HAP-1 (cell line): ENCODE data around the gene PDPR.
"Not testable (repeated sequence)": the region's sequence is repeated elsewhere in the genome, so short reads cannot be mapped to it uniquely, and the experiment has no call there.

ENCODE experiments used
- DNase-seq, 2 experiments: peaks; one replicate each; pipeline ENCODE4 v3.0.0-alpha.2; 2016 to 2020; ENCODE audit warnings: low spot score in 2 of 2
- H3K27me3 ChIP-seq: fragments of 250-450 bp; sonication (Bioruptor Pico); 2 replicates; pipeline ENCODE4 v1.5.1; 2020; ENCODE audit warnings: low read depth, mild to moderate bottlenecking, moderate library complexity
- H3K36me3 ChIP-seq: fragments of 250-450 bp; sonication (Bioruptor Pico); replicated peaks from 2 replicates; pipeline ENCODE4 v1.5.1; 2020; ENCODE audit warnings: mild to moderate bottlenecking
- H3K4me1 ChIP-seq: fragments of 250-450 bp; sonication (Bioruptor Pico); 2 replicates; pipeline ENCODE4 v1.5.1; 2020; ENCODE audit warnings: mild to moderate bottlenecking
- H3K4me3 ChIP-seq: fragments of 250-450 bp; sonication (Bioruptor Pico); 2 replicates; pipeline ENCODE4 v1.5.1; 2020; ENCODE audit warnings: mild to moderate bottlenecking, moderate library complexity
- H3K9me3 ChIP-seq: fragments of 250-450 bp; sonication (Bioruptor Pico); 2 replicates; pipeline ENCODE4 v1.5.1; 2020; ENCODE audit warnings: mild to moderate bottlenecking, moderate library complexity
- in situ Hi-C: fragments of 300-500 bp; cut with MboI; formaldehyde crosslinking; loops from 3 replicates; pipeline ENCODE4 v1.14.3; 2020; ENCODE audit warnings: low sequenced_read_pairs, inconsistent platforms, mixed read lengths

Gene PDPR

DNA sequence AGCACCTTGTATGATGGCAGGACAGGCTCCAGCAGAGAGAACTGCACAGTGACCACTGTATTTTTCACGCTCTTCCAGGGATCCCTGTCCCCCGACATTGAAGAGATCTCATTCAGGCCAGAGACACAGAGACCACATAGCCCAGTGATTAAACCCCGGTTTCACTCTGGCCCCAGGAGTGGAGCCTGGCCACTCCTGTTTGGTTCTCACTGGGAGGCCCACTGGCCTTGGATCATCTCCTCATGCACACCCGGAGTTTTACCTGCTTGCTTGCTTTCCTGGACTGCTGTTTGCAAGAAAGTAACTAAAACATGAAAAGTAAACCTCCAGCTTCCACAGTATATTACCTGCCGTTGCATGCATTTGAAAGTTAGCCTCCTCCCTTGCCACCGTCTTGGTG, 46.3 kb downstream of the PDPR start:
- Histone ChIP-seq H3K4me1 (no peaks in the 10 kb centered on the region), H3K4me3 (no peak overlapping the region), H3K27me3 (no peaks in the 10 kb centered on the region), H3K36me3 (peaks cover 64% of the 10 kb centered on the region), H3K9me3 (no peaks in the 10 kb centered on the region)
- DNase-seq: peak in 1 of 2 experiments; percentile 8
- in situ Hi-C loops: no loop called here

DNA sequence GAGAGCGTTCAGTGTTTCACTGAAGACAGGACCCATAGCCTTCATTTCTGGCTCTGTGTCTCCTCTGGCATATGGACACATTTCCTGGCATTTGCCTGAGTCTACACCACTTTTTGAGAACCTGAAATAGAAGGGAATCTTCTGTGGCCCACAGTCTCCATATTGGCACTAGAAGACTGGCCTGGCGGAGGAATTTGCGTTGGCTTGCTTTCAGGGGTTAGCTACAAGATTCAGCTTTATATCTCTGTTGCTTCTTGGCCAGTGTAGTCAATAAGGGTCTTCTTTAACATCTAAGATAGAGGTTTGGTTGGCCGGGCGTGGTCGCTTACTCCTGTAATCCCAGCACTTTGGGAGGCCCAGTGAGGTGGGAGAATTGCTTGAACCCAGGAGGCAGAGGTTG, 46.7 kb downstream of the PDPR start:
- no peak overlapping the region for H3K4me3 ChIP-seq
- H3K9me3 ChIP-seq: no peaks in the 10 kb centered on the region

DNA sequence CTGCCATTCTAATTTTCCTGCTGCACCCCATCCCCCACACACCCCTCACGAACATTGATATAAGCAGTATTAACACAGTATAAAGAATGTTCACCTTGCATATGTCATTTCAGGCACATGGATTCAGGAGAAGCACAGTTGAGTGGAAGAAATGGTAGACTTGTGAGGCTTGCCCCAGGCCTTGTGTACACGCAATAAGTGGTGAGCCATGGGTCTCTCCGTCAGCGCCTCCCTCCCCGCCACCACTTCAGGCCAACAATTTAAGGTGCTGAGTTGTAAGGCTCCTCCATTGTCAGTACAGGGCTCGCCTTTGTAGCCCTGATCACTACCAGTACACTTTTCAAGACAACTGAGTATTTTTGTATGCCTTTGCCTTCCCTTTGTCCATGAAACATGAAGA, 47.2 kb downstream of the PDPR start:
- DNase-seq: peak in 1 of 2 experiments; percentile 24
- H3K4me3 ChIP-seq: no peak overlapping the region
- H3K27me3 ChIP-seq: no peaks in the 10 kb centered on the region
- H3K4me1 ChIP-seq: no peaks in the 10 kb centered on the region
- H3K36me3 ChIP-seq: peaks cover 56% of the 10 kb centered on the region
- no peaks in the 10 kb centered on the region for H3K9me3 ChIP-seq
- in situ Hi-C loops: no loop called here

More for the DNA sequence above, 46.7 kb downstream of the PDPR start:
- H3K36me3 ChIP-seq: peaks cover 62% of the 10 kb centered on the region
- in situ Hi-C loops: no loop called here
- no peaks in the 10 kb centered on the region for H3K27me3 ChIP-seq
- H3K4me1 ChIP-seq: no peaks in the 10 kb centered on the region
- peak in 1 of 2 experiments; percentile 7 for DNase-seq

DNA sequence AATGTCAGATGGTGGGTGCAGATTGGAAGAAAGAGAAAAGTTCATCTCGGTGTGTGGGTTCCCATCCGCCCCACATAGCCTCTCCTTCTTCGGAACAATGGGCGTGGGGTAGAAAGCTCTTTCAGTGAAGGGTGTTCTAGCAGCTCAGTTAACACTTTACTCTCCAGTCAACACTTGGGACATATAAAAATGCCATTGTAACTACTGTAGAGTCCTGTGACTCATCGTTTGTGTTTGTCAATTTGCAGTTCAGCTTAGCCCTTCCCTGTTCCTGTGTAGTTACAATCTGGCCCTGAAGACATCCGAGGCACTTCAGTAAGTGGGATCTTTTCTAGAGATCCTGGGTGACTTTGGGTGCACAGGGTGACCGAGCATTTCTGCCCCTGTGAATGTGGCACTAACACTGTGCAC, 47.9 kb downstream of the PDPR start:
- H3K9me3 ChIP-seq: no peaks in the 10 kb centered on the region
- H3K27me3 ChIP-seq: no peaks in the 10 kb centered on the region
- no peak overlapping the region for H3K4me3 ChIP-seq
- peak in 1 of 2 experiments; percentile 12 for DNase-seq
- in situ Hi-C loops: no loop called here
- H3K4me1 ChIP-seq: no peaks in the 10 kb centered on the region
- H3K36me3 ChIP-seq: peaks cover 50% of the 10 kb centered on the region

DNA sequence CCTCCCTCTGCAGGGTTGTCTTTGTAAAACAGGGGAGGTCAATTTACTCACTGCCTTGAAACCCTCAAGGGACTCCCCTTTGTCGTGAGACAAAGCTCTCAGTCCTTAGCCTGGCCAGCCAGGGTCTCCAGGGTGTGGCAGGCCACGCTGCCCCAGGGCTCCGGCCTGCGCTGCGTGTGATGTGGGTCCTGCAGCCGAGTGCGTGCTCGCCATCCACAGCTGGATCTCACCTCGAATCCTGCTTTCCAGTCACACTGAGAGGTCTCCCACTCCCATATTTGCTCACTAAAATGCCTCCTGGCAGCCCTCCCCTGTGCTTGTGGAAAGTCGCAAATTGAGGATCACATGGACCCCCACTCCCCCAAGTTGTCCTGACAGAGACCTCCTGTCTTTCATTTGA, 49.5 kb downstream of the PDPR start:
- H3K4me3 ChIP-seq: no peak overlapping the region
- in situ Hi-C loops: no loop called here
- no peaks in the 10 kb centered on the region for H3K9me3 ChIP-seq
- peaks cover 34% of the 10 kb centered on the region for H3K36me3 ChIP-seq
- peak; percentile 37 to 58 for DNase-seq
- H3K4me1 ChIP-seq: no peaks in the 10 kb centered on the region
- no peaks in the 10 kb centered on the region for H3K27me3 ChIP-seq

DNA sequence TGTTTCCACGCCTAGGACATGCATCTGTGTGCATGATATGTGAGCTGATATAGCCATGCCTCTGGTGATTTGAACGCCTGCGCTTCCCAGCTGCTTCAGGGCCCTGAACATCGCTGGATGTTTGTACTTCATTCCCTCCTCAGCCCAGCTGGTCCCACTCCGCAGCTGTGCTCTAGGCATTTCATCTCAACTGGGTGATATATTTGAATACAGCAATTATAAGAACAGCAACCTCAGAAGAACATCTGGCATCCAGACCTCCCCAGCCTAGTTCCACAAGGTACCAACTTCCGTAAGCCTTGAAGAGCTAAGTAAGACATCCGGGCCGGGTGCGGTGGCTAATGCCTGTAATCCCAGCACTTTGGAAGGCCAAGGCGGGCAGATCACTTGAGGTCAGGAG, 52.6 kb downstream of the PDPR start:
- H3K9me3 ChIP-seq, H3K27me3 ChIP-seq, H3K4me1 ChIP-seq, in situ Hi-C loops, H3K36me3 ChIP-seq, H3K4me3 ChIP-seq: not testable (repeated sequence)
- DNase-seq: peak in 1 of 2 experiments; percentile 3

DNA sequence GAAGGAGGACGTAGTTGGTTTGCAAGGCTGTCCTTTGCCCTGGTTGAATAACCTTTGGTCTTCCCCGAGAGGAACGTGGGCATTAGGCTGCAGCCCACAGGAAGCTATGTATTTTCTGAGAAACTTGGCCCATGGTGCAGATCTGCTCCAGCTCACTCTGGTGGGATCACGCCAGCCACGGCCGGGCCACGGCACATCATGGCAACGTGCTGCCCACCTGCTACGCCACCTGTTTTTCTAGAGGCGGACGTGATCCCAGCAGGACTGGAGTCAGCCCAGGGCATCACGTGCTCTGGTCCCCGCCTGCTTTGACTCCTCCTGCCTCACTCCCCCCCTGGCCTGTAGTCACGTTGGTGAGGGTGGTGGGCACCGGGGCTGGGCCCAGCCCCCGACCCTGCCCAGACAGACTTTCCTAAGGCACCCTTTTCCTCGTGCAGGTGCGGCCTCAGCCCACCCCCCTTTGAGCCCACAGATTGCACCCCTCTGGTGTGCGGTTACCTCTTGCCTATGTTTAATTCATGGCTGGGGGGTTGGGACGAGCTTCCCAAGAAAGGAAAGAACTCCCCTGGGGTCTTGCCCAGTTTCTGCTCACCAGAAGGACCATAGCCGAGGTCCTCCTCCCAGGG, 59.2 kb downstream of the PDPR start, which contains the start of gene CLEC18C:
CLEC18C (plus strand) TSS at position 576 of the 626 bp plus-strand sequence. CDS start 492 bp downstream, outside the sequence.
- H3K4me3 ChIP-seq, H3K4me1 ChIP-seq, DNase-seq, H3K9me3 ChIP-seq, in situ Hi-C loops, H3K36me3 ChIP-seq, H3K27me3 ChIP-seq: not testable (repeated sequence)

DNA sequence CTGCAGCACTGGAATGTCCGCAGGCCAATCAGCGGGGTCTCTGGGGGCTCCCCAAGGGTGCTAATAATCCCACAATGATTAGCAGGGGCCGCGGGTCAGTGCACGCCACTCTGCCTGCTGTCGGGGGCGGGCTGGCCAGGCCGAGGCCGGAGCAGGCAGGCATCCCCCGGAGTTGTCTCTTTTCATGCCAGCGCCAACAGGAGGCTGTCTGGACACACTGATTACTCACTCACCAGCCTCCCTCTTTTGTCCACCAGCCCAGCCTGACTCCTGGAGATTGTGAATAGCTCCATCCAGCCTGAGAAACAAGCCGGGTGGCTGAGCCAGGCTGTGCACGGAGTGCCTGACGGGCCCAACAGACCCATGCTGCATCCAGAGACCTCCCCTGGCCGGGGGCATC, 59.8 kb downstream of the PDPR start:
- H3K4me1 ChIP-seq, H3K36me3 ChIP-seq, in situ Hi-C loops, H3K9me3 ChIP-seq, H3K27me3 ChIP-seq, H3K4me3 ChIP-seq, DNase-seq: not testable (repeated sequence)

DNA sequence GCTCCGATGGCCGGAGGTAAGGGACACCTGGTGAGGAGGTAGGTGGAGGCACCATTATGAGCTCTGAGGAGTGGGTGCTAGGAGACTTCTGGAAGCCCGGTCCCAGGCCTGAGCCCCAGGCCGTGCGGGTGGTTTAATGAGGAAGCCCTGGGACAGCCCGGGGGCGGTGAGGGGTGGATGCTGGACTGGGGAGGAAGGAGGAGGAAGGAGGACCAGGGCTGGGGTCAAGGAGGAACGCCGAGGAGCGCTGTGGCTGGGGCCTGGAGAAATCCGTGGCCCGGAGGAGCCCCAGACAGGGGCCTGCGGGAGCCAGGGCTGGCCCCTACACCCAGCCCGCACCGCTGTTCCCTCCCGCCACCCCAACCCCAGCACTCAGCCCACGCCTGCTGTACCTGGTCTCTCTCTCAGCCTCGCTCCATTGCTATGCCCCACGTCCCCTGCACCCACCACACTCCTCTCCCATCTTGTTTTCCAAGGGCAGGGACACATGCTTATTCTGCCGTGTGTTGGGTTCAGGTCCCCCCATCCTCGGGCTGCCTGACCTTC, 60.3 kb downstream of the PDPR start:
- in situ Hi-C loops, DNase-seq, H3K4me3 ChIP-seq, H3K36me3 ChIP-seq, H3K9me3 ChIP-seq, H3K27me3 ChIP-seq, H3K4me1 ChIP-seq: not testable (repeated sequence)

DNA sequence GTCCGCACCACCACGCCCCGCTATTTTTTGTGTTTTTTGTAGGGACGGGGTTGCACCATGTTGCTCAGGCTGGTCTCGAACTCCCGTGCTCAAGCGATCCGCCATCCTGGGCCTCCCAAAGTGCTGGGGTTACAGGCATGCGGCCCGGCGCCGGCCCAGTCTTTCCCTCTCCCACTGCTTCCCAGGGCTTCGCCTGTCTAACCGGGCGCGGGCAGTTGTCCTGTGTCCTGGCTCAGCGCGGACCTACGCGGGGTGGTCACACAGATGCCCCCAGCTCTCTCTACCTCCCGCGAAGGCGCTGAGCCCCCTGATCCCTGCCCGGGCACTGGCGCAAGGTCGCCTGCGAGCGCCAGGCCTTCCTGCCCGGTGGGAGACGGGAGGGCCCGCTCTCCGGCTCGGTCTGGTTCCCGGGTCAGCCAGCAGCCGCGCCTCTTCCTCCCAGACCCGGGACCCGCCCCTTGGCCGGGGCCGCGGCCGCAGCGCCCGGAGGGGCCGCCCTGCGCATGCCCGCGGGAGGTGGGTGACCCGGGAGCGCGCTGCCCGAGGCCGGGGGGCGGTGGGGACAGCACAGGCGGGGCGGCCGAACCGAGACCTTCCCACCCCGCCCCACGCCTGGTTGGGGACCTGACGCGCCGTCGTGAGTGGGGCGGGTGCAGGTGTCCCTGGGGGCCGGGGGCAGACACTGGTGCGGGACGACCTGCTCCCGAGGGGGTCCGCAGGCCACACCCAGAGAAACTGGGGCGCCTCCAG, 73.9 kb downstream of the PDPR start:
- H3K4me1 ChIP-seq, H3K4me3 ChIP-seq, in situ Hi-C loops, DNase-seq, H3K27me3 ChIP-seq, H3K36me3 ChIP-seq, H3K9me3 ChIP-seq: not testable (repeated sequence)

DNA sequence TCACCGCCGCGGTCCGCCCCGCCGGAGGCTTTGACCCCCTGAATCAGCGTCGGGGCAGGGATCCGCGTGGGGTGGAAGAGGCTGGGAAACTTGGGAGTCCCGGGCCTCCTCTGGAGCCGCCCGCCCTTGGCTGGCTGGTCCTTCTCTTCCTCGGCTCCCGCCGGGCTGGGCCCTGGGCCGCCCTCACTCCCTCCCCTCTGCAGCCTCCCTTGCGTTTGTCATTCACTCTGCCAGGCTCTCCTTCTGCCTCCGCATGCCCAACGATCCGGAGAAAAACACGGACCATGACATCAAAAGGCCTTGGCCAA, 74.4 kb downstream of the PDPR start:
- H3K27me3 ChIP-seq, in situ Hi-C loops, H3K9me3 ChIP-seq, H3K4me3 ChIP-seq, H3K4me1 ChIP-seq, H3K36me3 ChIP-seq, DNase-seq: not testable (repeated sequence)

DNA sequence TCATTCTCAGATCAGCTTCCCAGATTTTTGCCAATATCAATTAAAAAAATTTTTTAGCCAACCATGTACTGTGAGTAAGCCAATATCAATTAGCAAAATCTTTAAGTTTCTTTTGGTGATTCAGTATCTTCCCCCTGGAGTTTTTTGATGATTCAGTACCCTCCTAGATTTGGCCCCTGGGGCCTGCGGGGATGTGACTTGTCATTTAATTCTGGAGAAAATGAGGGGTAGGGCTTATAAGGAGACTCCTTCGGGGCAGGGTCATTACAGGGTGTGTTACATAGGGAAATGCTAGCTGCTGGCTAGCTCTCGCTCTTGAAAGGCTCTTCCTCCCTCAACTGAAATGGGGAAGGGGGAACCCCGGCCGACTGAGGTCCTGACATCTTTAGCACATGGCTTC, 76.4 kb downstream of the PDPR start:
- H3K4me1 ChIP-seq, H3K27me3 ChIP-seq, H3K36me3 ChIP-seq, in situ Hi-C loops, H3K9me3 ChIP-seq, H3K4me3 ChIP-seq, DNase-seq: not testable (repeated sequence)

DNA sequence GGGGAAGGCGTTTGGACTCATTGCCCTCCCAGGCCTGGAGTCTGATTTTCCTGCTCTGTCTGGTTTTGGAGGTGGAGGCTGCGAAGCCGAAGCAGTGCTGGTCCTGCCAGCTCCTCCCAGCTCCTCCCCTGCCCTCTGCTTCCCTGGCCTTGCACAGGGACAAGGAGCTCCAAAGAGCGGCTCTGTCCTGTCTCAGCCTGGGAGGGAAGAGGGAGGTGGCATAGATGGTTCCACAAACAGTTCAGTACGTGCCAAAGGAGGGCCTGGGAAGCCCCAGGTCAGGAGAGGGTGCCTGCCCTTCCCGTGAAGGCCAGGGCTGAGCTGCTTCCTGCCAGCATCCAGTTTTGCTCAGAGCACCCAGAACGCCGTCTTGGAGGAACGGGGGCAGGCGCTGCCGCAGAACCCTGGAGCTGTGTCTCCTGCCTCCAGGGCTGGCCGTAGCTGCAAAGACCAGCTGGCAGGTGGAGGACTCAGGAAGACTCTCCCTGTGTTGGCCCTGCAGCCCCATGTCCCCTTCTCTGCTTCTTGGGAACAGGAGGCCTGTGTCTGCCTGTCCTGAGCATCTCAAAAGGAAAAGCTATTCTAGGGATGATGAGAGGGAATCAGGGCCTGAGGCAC, 82.7 kb downstream of the PDPR start:
- H3K36me3 ChIP-seq, in situ Hi-C loops, H3K4me1 ChIP-seq, H3K9me3 ChIP-seq, H3K4me3 ChIP-seq, DNase-seq, H3K27me3 ChIP-seq: not testable (repeated sequence)

DNA sequence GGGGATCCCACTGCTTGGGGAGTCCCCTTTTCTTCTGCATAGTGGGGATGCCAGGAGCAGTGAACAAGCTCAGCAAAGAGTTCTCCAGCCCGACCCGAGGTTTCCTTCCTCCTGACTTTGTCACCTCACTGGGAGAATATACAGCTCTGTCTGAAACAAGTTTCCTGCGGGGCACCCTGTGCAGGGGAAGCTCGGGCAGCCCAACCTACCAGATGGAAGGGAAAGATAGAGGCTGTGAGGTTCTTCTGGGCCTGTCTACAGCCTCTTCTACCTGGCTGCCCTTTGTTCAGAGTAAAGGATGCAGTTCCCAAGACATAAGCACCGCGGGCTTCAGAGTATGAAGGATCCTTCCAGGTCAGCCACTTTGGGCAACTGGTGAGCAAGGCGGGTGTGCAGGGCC, 83.5 kb downstream of the PDPR start:
- H3K9me3 ChIP-seq, in situ Hi-C loops, DNase-seq, H3K4me1 ChIP-seq, H3K4me3 ChIP-seq, H3K27me3 ChIP-seq, H3K36me3 ChIP-seq: not testable (repeated sequence)
